NCI-H128 (cell line): ENCODE data around the gene HAPLN2.
A peak's percentile ranks its signal among the peaks of the same experiment; 100 is the strongest.
"Not testable (repeated sequence)": the region's sequence is repeated elsewhere in the genome, so short reads cannot be mapped to it uniquely, and the experiment has no call there.

Experiments
- DNase-seq: peaks from one replicate; lab custom pipeline; 2025; ENCODE audit not compliant: unreplicated experiment; lab: John Stamatoyannopoulos, UW

HAPLN2 gene

DNA sequence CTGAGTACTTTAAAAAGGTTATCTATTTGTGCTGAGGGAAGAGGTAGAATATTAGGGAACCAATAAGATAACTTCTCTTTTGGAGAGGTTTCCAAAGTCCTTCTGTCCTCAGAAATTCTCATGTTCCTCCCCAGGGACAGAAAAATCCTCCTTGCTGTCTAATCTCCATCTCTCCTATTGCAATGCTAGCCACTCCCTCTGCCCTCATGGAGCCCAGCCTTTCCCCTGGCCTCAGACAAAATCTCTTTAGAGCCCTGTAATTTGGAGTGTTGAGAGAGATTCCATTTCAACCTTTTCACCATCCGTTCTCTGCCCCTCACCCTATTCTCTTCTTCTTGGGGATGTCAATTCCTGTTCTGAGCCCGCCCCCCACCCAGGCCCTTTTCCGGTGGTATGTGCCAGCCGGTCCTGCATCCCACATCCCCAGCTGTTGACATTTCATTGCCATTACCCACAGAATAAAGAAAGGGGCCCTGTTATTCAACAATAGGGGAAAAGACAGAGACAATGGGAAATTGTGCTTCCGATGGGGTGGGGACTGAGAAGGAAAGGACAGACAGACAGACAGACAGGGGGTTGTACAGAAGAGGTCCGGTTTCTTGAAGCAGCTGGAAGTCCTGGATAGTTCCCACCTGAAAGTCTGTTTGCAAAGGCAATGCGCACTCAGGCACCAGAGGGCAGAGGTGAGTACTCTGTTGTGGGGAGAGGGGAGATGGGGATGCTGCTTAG lies at the start of gene HAPLN2:
TSS of gene HAPLN2 (plus strand) at position 563 of the 729 bp plus-strand sequence. CDS start 4,076 bp downstream, outside the sequence.
- DNase-seq = no peak

DNA sequence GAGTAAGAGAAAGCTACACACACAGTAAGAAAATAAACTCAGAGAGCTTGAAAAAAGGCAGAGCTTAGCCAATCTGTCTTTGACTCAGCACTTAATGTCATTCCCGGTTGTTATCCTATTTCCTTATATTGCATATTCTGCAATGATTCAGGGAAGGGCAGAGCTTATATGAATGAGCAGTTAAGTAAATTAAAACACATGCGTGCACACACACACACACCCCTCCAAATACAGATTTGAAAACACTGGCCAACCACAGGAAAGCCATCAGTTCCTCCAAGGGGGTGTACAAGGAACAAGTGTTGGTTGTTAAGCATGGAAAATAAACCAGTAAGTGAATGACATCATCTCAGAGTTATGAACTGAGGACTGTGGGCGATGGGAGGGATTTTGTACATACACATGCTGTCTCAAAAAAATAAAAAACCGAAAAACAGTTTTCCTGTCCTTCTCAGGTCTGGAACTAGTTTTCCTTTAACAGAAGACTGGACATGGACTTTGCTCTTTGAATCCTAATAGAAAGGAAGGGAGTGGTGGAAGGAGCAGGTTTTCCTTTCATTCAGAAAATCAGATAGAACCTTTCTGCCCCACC lies 47.9 kb upstream of the HAPLN2 start:
- DNase-seq = no peak

DNA sequence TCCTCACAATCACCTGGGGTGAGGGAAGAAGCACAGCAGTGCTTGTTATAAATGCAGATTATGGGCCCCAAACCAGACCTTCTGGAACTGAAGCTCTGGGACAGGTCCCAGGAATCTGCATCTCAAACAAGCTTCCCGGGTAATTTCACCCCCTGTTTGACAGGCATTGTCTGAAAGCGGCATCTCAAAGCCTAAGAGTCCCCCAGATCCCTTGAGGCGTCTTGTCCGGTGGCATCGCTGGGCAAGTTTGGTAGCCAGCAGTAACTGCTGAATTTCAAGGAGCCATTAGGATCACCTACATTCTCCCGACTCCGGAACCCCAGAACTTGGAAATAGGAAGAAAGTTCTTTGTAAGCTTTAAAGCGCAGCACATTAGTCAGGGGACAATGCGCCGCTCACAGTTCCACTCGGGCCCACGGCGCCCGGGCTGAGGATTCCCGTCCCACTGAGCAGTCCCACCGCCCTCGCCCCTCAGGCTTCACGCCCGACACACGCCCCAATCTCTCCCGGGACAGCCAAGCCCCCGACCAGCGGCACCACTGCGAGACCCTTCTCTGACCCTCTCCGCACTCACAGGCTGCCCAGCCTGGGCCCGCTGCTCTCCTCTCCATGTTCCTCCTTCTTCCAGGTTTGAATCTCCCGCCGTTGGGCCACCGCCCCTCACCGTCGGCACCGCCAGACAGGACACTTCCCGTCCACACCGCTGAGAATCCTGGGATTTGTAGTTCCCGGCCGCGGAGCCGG lies 47.1 kb upstream of the HAPLN2 start, which contains the start of gene IQGAP3:
TSS of gene IQGAP3 (minus strand) at position 647 of the 744 bp plus-strand sequence. CDS start at position 611, 36 bp downstream.
- peak; percentile 80 for DNase-seq

DNA sequence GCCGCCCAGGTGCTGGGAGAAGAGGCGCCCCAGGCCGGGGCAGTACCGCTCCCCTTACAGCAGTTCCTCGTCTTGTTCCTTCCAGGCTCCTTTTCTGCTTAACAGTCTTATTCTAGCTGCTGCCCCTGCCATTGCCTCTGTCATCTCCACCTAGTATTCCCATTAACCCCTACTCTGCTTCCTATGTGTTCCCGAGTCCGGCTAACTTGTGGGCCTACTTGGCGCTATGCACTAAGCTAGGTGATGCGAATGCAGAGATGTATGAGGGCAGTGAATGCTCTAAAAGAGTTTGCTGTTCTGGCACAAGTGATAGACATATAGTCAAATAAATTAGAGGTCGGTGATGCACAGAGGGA lies 46.6 kb upstream of the HAPLN2 start:
- DNase-seq = no peak

DNA sequence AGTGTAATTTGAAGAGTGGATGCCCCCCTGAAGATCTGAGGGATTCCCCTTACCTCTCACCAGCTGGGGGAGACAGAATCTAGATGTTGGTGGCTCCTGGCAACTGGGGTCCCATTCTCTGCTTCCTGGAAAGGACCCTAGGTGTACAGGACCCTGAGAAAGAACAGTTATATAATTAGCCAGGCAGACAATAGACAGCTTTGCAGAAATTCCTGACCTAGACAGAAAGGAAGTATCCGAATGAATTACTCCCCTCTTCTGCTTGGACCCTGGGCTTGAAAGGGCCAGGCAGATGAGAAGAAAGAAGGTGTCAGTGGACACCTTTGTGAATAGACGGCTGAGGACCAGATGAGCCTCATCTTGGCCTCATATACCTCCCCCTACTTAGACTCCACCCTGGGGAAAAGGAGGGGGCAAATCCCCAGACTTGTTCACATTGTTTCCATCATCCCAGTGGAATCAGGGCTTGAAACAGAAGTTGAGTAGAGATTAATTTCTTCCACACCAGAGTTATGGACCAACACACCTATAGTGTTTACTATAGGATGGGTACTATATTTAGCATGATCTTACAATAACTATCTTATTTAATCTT lies 45.1 kb upstream of the HAPLN2 start:
- no peak for DNase-seq

DNA sequence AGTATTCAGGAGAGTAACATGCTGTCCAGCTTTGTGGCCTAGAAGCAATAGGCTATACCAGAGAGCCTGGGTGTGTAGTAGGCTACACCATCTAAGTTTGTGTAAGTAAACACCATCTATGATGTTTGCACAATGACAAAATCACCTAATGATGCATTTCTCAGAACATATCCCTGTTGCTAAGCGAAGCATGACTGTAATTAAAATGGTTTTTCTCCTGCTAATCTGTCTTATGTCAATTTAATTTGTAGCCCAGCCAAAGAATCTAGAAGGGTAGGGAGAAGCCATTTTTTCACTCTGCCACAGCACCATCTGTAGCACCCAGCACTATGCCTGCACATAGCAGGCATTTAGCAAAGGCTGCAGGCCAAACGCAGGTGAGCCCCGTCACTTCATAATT lies 41.7 kb upstream of the HAPLN2 start:
- DNase-seq = no peak

DNA sequence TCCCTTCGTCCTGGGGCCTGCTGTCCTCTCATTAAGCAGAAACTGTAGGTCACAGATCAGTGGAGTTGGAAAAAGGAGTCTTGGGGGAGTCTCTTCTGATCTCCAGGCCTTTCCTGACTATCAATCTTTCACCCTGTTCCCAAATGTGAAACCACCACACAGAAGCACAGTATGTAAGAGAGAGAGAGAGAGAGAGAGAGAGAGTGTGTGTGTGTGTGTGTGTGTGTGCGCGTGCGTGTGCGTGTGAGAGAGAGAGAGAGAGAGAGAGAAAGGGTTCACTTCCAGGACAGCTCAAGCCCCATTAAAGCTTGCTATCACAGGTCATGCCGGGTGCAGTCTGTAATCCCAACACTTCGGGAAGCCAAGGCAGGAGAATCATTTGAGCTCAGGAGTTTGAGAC lies 41.2 kb upstream of the HAPLN2 start:
- no peak for DNase-seq

DNA sequence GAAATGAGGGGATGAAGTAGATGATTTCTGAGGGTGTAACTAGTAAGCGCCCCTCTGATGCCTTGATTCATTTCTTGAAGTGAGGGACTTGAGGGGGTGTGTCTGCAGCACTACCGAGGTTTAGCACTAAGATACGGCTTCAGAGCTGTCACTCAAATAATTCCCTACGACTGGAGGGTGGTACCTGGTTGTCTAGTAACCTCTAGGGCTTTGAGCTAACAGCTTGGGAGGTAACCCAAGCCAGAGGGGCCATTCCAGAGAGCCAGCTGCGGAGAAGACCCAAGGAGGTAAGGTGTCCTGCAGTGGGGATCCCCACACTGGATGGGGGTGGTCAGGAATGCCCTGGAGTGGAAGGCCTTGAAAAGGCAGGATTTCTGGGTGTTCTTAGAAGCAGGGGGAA lies 39.7 kb upstream of the HAPLN2 start, which contains the start of gene TTC24:
TSS of gene TTC24 (plus strand) at position 252 of the 400 bp plus-strand sequence. CDS start 1,642 bp downstream, outside the sequence.
- no peak for DNase-seq

DNA sequence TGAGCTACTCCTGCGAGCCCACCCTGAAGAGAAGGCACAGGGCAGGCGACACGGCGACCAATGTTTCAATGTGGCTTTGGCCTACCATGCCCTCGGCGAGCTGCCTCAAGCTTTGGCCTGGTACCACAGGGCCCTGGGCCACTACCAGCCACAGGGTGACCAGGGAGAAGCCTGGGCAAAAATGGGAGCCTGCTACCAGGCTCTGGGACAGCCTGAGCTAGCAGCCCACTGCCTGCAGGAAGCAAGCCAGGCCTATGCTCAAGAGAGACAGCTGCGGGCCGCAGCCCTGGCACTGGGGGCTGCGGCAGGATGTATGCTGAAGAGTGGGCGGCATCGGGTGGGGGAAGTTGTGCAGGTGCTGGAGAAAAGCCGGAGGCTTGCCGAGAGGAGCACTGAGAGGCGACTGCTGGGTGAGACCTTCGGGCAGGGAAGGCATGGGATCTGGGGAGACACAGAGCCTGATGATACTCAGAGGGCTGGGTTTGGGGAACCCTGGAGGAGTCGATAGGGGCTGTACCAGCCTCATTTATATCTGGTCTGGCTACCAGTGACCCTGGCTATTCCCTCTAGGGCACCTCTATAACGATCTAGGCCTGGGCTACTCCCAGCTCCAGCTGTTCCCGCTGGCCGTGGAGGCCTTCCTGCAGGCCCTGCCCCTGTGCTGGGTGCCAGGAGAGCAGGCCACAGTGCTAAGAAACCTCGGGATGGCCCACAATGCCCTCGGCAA lies 37.4 kb upstream of the HAPLN2 start:
- no peak for DNase-seq

DNA sequence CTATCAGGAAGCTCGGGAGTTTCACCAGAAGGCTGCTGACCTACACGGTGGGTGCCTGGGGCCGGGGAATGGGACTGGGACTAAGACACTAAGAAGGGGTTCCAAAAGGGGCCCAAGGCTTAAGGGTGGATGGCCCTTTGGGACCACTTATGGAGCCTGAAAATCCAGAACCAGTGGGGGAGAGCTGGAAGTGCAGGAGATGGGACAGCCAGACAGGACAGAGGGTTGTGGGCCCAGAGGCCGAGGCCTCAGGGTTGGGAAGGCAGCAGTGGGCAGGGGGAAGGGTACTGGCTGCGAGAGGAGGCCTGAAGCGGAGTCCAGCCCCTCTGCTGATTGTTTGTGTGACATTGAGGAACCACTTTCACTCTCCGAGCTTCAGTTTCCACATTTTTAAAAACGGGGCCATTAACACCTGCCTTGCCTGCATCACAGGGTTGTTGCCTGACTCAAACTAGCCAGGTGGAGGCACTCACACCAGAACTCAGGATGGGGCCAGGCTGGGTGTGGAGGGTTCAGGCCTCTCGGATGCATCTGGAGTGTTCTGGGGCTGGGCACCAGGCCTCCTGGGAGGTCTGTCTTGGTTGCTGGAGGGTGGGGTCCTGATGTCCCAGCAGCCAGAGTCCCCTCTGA lies 36.7 kb upstream of the HAPLN2 start:
- DNase-seq = no peak

DNA sequence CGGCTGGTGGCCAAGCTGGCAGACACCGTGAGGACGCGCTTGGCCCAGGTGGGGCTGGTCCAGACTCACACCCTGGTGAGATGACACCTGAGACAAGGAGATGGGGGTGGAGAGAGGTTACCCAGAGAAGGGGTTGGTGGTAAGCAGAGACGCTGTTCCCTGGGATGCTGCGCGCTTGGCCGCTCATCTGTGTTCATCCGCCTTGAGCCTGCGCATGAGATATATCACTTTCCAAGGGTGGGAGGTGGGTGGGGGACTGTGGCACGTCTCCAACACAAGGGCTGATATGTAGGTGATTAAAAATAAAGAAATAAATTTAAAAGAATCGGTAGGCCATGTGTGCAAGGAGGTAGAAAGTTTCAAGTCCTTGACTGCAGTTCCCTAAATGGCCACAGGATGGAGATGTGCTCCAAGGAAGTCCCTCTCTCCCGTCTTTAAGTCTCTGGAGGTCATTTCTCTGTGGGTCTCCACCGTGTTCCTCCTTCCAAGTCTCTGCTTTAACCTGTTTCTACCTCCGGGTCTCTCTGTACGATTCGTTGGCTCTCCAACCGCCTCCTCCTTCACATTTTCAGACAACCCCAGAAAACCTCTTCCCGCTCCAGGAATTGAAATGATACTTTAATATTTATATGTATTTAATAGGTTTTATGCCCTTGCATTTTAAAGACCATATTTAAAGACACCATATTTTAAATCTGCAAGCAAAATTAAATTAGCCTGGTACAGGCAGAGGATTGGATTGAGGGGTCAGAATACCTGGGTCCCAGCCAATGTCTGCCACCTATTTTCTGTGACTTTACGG lies 35.2 kb upstream of the HAPLN2 start:
- peak; percentile 34 for DNase-seq

DNA sequence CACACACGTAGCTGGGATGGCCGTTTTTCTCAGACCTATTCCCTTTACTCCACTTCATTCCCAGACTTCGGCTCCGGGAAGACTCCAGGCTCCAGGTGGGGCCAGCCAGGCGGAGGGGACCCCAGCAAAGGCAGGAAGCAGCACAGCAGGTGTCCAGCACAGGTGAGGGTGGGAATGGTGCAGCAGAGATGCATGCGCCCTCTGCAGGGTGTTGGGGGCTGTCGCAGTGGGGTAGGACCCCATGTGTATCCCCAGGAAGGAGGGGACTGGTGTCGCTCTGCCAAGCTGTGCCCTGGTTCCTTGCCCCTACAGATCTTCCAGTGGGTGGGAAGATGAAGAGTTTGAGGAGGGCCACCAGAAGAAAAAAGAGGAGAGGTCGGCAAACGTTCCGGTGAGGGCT lies 34.4 kb upstream of the HAPLN2 start:
- no peak for DNase-seq

DNA sequence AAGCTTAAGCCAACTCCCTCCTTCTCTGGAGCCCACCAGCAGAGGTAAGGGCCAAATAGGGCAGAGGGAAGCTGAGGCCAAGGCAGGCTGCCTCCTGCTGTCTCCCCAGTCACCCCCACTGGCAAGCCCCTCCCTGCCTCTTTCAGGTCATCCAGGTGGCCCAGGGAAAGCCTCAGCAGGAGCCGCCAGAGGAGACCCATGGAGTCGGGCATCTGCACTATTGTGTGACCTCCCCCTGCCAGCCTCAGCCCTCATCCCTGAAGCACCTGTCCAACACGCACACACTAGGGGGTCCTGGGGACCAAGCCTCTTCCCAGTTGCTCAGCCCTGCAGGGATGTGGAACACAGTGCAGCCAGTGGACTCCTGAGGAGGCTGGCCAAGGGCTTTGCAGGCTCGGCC lies 32.9 kb upstream of the HAPLN2 start:
- DNase-seq = no peak

DNA sequence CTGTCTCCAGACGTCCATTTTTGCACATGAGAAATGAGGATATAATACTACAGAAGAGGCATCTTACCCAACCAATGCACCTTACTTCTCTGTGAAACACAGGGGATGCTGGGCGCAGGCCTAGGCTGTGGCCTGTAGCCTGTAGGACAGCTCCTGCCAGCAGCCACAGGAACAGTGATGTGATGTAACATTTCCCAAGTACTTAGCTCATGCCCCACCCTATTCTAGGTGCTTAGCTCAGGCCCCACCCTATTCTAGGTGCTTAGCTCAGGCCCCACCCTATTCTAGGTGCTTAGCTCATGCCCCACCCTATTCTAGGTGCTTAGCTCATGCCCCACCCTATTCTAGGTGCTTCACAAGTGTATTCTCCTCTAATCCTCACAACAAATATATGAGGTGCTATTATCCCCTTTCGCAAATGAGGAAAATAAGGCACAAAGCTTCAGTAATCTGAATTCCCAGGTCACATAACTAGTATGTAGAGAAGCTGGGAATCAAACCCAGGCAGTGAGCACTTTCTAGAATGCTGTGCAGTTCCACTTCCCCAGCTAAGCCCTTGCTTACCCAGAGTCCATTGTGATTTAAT lies 32.2 kb upstream of the HAPLN2 start:
- no peak for DNase-seq

DNA sequence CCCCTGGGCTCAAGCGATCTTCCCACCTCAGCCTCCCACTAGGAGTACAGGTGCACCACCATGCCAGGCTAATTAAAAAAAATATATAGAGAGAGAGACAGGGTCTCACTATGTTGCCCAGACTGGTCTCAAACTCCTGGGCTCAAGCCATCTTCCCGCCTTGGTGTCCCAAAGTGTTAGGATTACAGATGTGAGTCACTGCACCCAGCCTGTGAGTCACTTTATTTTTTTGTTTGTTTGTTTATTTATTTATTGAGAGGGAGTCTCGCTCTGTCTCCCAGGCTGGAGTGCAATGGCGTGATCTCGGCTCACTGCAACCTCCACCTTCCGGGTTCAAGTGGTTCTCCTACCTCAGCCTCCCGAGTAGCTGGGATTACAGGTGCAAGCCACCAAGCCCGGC lies 31.3 kb upstream of the HAPLN2 start:
- not testable (repeated sequence) for DNase-seq

DNA sequence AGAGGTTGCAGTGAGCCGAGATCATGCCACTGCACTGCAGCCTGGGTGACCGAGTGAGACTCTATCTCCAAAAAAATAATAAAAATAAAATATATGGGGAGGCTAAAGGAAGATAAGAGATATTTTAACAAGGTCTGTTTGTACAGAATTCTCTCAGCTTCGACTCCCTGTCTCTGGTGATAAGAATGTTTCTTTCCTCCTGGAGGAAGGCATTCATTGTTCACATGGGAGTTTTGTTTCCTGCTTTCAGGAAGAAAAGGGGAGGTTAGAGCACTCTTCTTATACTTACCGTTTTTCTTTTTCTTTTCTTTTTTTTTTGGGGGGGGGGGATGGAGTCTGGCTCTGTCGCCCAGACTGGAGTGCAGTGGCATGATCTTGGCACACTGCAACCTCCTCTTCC lies 29.7 kb upstream of the HAPLN2 start:
- DNase-seq = no peak

DNA sequence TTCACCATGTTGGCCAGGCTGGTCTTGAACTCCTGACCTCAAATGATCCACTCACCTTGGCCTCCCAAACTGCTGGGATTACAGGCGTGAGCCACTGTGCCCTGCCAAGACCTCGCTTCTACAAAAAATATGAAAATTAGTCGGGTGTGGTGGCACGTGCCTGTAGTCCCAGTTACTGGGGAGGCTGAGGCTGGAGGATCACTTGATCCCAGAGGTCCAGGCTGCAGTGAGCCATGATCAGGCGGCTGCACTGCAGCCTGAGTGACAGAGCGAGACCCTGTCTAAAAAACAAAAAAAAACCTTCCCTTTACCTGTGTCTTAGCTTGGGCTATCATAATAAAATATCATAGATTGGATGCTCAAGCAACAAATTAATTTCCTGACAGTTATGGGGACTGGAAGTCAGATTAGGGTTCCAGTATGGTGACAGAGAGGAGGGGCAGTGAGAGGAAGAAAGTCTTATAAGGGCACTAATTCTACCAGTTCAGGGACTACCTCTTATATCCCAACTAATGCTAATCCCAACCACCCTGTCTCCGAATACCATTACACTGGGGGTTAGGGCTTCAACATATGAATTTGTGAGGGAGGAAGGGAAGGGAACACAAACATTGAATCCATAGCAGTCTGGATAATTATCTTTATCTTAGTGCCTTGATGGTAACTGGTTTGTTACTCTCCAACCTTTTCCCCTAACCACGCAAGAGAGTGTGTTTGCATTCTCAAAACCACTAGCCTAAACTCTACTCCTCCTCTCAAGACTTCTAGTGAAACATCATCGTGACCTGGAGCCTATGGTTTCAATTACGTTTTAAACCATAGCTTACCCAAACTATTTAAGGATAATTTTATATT lies 28.7 kb upstream of the HAPLN2 start:
- DNase-seq = no peak

DNA sequence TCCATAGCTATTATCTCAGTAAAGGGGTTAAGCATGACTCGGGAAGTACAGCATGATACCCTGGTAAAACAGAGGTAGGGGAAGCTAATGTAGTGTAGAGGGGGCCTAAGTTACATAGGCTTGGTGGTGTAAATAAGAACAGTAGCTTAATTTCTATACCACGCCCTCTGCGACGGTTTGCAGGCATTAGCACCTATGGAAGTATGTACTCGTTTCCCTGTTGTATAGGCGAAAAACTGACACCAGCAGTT lies 28.1 kb upstream of the HAPLN2 start:
- no peak for DNase-seq
